ENCODE data around the gene YWHAE.

GRCh38 chr17:1323336-1323735, 76.7 kb downstream of the YWHAE start:
- TF ChIP-seq CTCF (IDR thresholded peaks at IDR 0.05) (no peak), POLR2AphosphoS5 (IDR thresholded peaks at IDR 0.05; ENCODE audit: low read depth, low read length) (no peak), TCF7L2 (IDR thresholded peaks at IDR 0.05; ENCODE audit: low read depth, low read length) (no peak), SIN3A (IDR thresholded peaks at IDR 0.05; ENCODE audit: borderline replicate concordance, insufficient read depth, low read depth, low read length) (no peak)
- TF ChIP-seq, protein P1, sequence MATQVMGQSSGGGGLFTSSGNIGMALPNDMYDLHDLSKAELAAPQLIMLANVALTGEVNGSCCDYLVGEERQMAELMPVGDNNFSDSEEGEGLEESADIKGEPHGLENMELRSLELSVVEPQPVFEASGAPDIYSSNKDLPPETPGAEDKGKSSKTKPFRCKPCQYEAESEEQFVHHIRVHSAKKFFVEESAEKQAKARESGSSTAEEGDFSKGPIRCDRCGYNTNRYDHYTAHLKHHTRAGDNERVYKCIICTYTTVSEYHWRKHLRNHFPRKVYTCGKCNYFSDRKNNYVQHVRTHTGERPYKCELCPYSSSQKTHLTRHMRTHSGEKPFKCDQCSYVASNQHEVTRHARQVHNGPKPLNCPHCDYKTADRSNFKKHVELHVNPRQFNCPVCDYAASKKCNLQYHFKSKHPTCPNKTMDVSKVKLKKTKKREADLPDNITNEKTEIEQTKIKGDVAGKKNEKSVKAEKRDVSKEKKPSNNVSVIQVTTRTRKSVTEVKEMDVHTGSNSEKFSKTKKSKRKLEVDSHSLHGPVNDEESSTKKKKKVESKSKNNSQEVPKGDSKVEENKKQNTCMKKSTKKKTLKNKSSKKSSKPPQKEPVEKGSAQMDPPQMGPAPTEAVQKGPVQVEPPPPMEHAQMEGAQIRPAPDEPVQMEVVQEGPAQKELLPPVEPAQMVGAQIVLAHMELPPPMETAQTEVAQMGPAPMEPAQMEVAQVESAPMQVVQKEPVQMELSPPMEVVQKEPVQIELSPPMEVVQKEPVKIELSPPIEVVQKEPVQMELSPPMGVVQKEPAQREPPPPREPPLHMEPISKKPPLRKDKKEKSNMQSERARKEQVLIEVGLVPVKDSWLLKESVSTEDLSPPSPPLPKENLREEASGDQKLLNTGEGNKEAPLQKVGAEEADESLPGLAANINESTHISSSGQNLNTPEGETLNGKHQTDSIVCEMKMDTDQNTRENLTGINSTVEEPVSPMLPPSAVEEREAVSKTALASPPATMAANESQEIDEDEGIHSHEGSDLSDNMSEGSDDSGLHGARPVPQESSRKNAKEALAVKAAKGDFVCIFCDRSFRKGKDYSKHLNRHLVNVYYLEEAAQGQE (IDR thresholded peaks at IDR 0.05; ENCODE audit: insufficient read depth in 1 of 2, low read depth in 2 of 2, low read length in 1 of 2), result peak; percentile 78 to 81

Data from Panc1 (cell line).